H9 (cell line): Measurements from ENCODE around the gene PPP1R12B. TPM values are rescaled to one million over a fixed set of nuclear protein-coding genes. Genes with fewer than 3 reads are reported as not detected.

Source experiments
- DNase-seq: peaks from one replicate; pipeline ENCODE4 v3.0.0-alpha.2; 2017
- H2AFZ ChIP-seq: one replicate; pipeline ENCODE4 v1.6.1; 2013; ENCODE audit warnings: mild to moderate bottlenecking, low read length, control low read depth, moderate library complexity
- H2AK5ac ChIP-seq: 2 replicates; pipeline ENCODE4 v1.6.1; 2013; ENCODE audit warnings: low read length, control low read depth, mixed read lengths; ENCODE audit not compliant: insufficient read length
- H2BK120ac ChIP-seq: one replicate; pipeline ENCODE4 v1.6.1; 2013; ENCODE audit warnings: low read depth, mild to moderate bottlenecking, low read length, control low read depth, inconsistent platforms; ENCODE audit not compliant: poor library complexity, severe bottlenecking
- H2BK12ac ChIP-seq: 2 replicates; pipeline ENCODE4 v1.6.1; 2013; ENCODE audit warnings: low read length, control low read depth, mixed read lengths, low read depth; ENCODE audit not compliant: insufficient read length
- H2BK15ac ChIP-seq: 2 replicates; pipeline ENCODE4 v1.6.1; 2013; ENCODE audit warnings: low read depth, low read length, control low read depth
- H2BK20ac ChIP-seq: one replicate; pipeline ENCODE4 v1.6.1; 2013; ENCODE audit warnings: low read depth, mild to moderate bottlenecking, low read length, control low read depth, inconsistent platforms; ENCODE audit not compliant: poor library complexity, severe bottlenecking
- H2BK5ac ChIP-seq: 2 replicates; pipeline ENCODE4 v1.6.1; 2013; ENCODE audit warnings: low read length, control low read depth, mixed read lengths; ENCODE audit not compliant: insufficient read length
- H3K14ac ChIP-seq: 2 replicates; pipeline ENCODE4 v1.6.1; 2013; ENCODE audit warnings: low read length, control low read depth; ENCODE audit not compliant: insufficient read depth
- H3K18ac ChIP-seq: 2 replicates; pipeline ENCODE4 v1.6.1; 2013; ENCODE audit warnings: low read depth, mild to moderate bottlenecking, mixed read lengths, low read length, control low read depth; ENCODE audit not compliant: insufficient read length
- H3K23ac ChIP-seq: 2 replicates; pipeline ENCODE4 v1.6.1; 2013; ENCODE audit warnings: low read length, control low read depth, mixed read lengths, low read depth; ENCODE audit not compliant: insufficient read length
- H3K23me2 ChIP-seq: 2 replicates; pipeline ENCODE4 v1.6.1; 2013; ENCODE audit warnings: low read depth, mild to moderate bottlenecking, mixed read lengths, low read length, control low read depth; ENCODE audit not compliant: insufficient read length, poor library complexity, severe bottlenecking
- H3K27ac ChIP-seq: 2 replicates; pipeline ENCODE4 v1.5.1; 2013; ENCODE audit warnings: low read length, control low read depth, mixed read lengths, low read depth; ENCODE audit not compliant: insufficient read length
- H3K27me3 ChIP-seq: 2 replicates; pipeline ENCODE4 v1.6.1; 2013; ENCODE audit warnings: low read length, control low read depth, inconsistent platforms; ENCODE audit not compliant: insufficient read depth
- H3K4ac ChIP-seq: 2 replicates; pipeline ENCODE4 v1.6.1; 2013; ENCODE audit warnings: low read depth, mild to moderate bottlenecking, control low read depth, inconsistent platforms, low read length, moderate library complexity
- H3K4me1 ChIP-seq: 2 replicates; pipeline ENCODE4 v1.6.1; 2013; ENCODE audit warnings: low read length, control low read depth, inconsistent platforms; ENCODE audit not compliant: insufficient read depth
- H3K4me2 ChIP-seq: 2 replicates; pipeline ENCODE4 v1.6.1; 2013; ENCODE audit warnings: low read length, control low read depth, mixed read lengths; ENCODE audit not compliant: insufficient read length, insufficient read depth
- H3K56ac ChIP-seq: 2 replicates; pipeline ENCODE4 v1.6.1; 2013; ENCODE audit warnings: low read depth, mild to moderate bottlenecking, mixed read lengths, low read length, control low read depth; ENCODE audit not compliant: insufficient read length
- H3K79me1 ChIP-seq: 2 replicates; pipeline ENCODE4 v1.6.1; 2013; ENCODE audit warnings: low read depth, mild to moderate bottlenecking, moderate library complexity, low read length, control low read depth, inconsistent platforms; ENCODE audit not compliant: insufficient read depth, poor library complexity, severe bottlenecking
- H3K79me2 ChIP-seq: 2 replicates; pipeline ENCODE4 v1.6.1; 2013; ENCODE audit warnings: low read length, control low read depth, inconsistent platforms; ENCODE audit not compliant: insufficient read depth
- H3K9ac ChIP-seq: 2 replicates; pipeline ENCODE4 v1.6.1; 2013; ENCODE audit warnings: low read length, control low read depth, mixed read lengths; ENCODE audit not compliant: insufficient read length; ENCODE audit errors: extremely low read depth
- H3K9me3 ChIP-seq: one replicate; pipeline ENCODE4 v1.6.1; 2013; ENCODE audit warnings: low read depth, low read length, inconsistent platforms; ENCODE audit not compliant: control insufficient read depth
- H3T11ph ChIP-seq: one replicate; pipeline ENCODE4 v1.6.1; 2013; ENCODE audit warnings: mild to moderate bottlenecking, low read length, control low read depth, inconsistent platforms
- H4K20me1 ChIP-seq: one replicate; pipeline ENCODE4 v1.6.1; 2013; ENCODE audit not compliant: control insufficient read depth, insufficient read length, insufficient read depth
- H4K5ac ChIP-seq: 2 replicates; pipeline ENCODE4 v1.6.1; 2013; ENCODE audit warnings: low read depth, mild to moderate bottlenecking, mixed read lengths, low read length, control low read depth; ENCODE audit not compliant: insufficient read length
- H4K8ac ChIP-seq: replicated peaks from 2 replicates; pipeline ENCODE4 v1.6.1; 2013; ENCODE audit warnings: low read length, control low read depth, mixed read lengths, low read depth; ENCODE audit not compliant: insufficient read length
- H4K91ac ChIP-seq: 2 replicates; pipeline ENCODE4 v1.6.1; 2013; ENCODE audit warnings: low read depth, mild to moderate bottlenecking, moderate library complexity, mixed read lengths, low read length, control low read depth; ENCODE audit not compliant: insufficient read length
- H3K27ac Mint-ChIP-seq, 3 experiments: 2 replicates in 2 of 3; 3 replicates in 1 of 3; pipeline ENCODE4 v1.8.0; 2020 to 2021; ENCODE audit warnings: mixed read lengths in 3 of 3, mild to moderate bottlenecking in 1 of 3, moderate library complexity in 1 of 3
- H3K27me3 Mint-ChIP-seq: 2 replicates; pipeline ENCODE4 v1.8.0; 2021; ENCODE audit warnings: low read depth, mild to moderate bottlenecking, moderate library complexity, mixed read lengths
- H3K36me3 Mint-ChIP-seq, 3 experiments: 2 replicates in 2 of 3; 3 replicates in 1 of 3; pipeline ENCODE4 v1.8.0; 2020 to 2021; ENCODE audit warnings: low read depth in 3 of 3, mixed read lengths in 3 of 3; ENCODE audit not compliant: insufficient read depth in 1 of 3
- H3K4me1 Mint-ChIP-seq, 2 experiments: 2 replicates each; pipeline ENCODE4 v1.8.0; 2020; ENCODE audit warnings: mixed read lengths in 2 of 2
- H3K4me3 Mint-ChIP-seq, 2 experiments: 2 replicates in 1 of 2; 3 replicates in 1 of 2; pipeline ENCODE4 v1.8.0; 2020 to 2021; ENCODE audit warnings: mild to moderate bottlenecking in 2 of 2, mixed read lengths in 2 of 2, moderate library complexity in 1 of 2
- H3K9me3 Mint-ChIP-seq, 2 experiments: 2 replicates in 1 of 2; 3 replicates in 1 of 2; pipeline ENCODE4 v1.8.0; 2020; ENCODE audit warnings: mild to moderate bottlenecking in 2 of 2, mixed read lengths in 2 of 2, moderate library complexity in 1 of 2
- CTCF ChIP-seq: fragments of 200-600 bp; sonication (generic); conservative IDR thresholded peaks from 3 replicates; pipeline ENCODE4 v1.8.0; 2021; ENCODE audit warnings: antibody characterized with exemption, mild to moderate bottlenecking
- WGBS: extraction: QIAGEN DNeasy Blood & Tissue Kit; methylation state at CpG from one replicate; pipeline ENCODE4 v1.1.7; 2013; ENCODE audit warnings: missing lambda C conversion rate, low lambda C conversion rate, mixed read lengths; ENCODE audit not compliant: insufficient read length; ENCODE audit errors: extremely low coverage; 5-methylcytosine and 5-hydroxymethylcytosine counted together
- total RNA-seq: library from RNA; stranded (reverse); gene quantifications from 2 replicates; pipeline ENCODE4 v1.2.1, GENCODE V29; 2021

Gene PPP1R12B
- total RNA-seq, 1 experiment from 2014 or later: 12.9 TPM

- Histone ChIP-seq H3K56ac (no peak overlapping the region), H3K79me2 (no peaks in the 10 kb centered on the region), H2BK120ac (no peak overlapping the region), H3K4ac (no peak overlapping the region), H3K27ac (no peak overlapping the region), H4K20me1 (no peaks in the 10 kb centered on the region), H3K9ac (no peak overlapping the region), H2BK5ac (no peak overlapping the region), H2BK15ac (no peak overlapping the region), H3K23me2 (no peaks in the 10 kb centered on the region), H4K8ac (no peak overlapping the region), H3K9me3 (no peaks in the 10 kb centered on the region), H2AK5ac (no peak overlapping the region), H4K91ac (no peak overlapping the region), H2AFZ (no peak overlapping the region), H2BK20ac (no peak overlapping the region), H3K23ac (no peak overlapping the region), H3K79me1 (no peaks in the 10 kb centered on the region), H4K5ac (no peak overlapping the region), H3K4me2 (no peak overlapping the region), H3K18ac (no peak overlapping the region), H3T11ph (no peak overlapping the region), H3K27me3 (no peaks in the 10 kb centered on the region), H3K14ac (no peak overlapping the region), H3K4me1 (no peaks in the 10 kb centered on the region), H2BK12ac (no peak overlapping the region)
- no peak overlapping the region for H3K4me3 Mint-ChIP-seq
- no peaks in the 10 kb centered on the region; the same call in 1 of the 2 replicates for H3K27me3 Mint-ChIP-seq
- no peaks in the 10 kb centered on the region for H3K9me3 Mint-ChIP-seq
- H3K36me3 Mint-ChIP-seq: no peaks in the 10 kb centered on the region
- no peak overlapping the region for H3K27ac Mint-ChIP-seq
- no peak for TF ChIP-seq CTCF
- peaks cover 0 to 5% of the 10 kb centered on the region in 2 experiments; a peak in 2 of 4 replicates for H3K4me1 Mint-ChIP-seq
- WGBS: no CpG with 5 or more reads among the region's 9 CpGs
- no peak for DNase-seq
These were observed 44.1 kb upstream of the PPP1R12B start for GRCh38 chr1:202304375-202304774.
